ENCODE results near the gene SCN9A. TPM values are rescaled to one million over a fixed set of nuclear protein-coding genes. Genes with fewer than 3 reads are reported as not detected.

Gene SCN9A
- total RNA-seq, 1 donor from 2014 or later, result 7.8 TPM

- no peak overlapping the region for H3K27ac Mint-ChIP-seq (ENCODE audit: unreplicated experiment)
- Histone ChIP-seq H3K4me2 (ENCODE audit: low read length) (no peak overlapping the region), H3K27ac (ENCODE audit: low read depth, low read length) (no peak overlapping the region), H3K4me1 (ENCODE audit: insufficient read depth, low read length) (no peaks in the 10 kb centered on the region), H3K79me2 (ENCODE audit: insufficient read depth, low read length) (no peaks in the 10 kb centered on the region), H3K36me3 (ENCODE audit: insufficient read depth, low read length) (no peaks in the 10 kb centered on the region), H3K4me3 (ENCODE audit: insufficient read depth, low read depth, low read length) (no peak overlapping the region), H3K9me3 (ENCODE audit: insufficient read depth, low read depth, low read length) (no peaks in the 10 kb centered on the region), H3K9ac (ENCODE audit: low read length) (no peak overlapping the region), H3K27me3 (ENCODE audit: insufficient read depth, low read length) (no peaks in the 10 kb centered on the region), H2AFZ (ENCODE audit: low read depth, low read length) (no peak overlapping the region), H4K20me1 (ENCODE audit: insufficient read depth, low read length) (no peaks in the 10 kb centered on the region)
- no peak overlapping the region for H3K4me3 Mint-ChIP-seq (ENCODE audit: unreplicated experiment)
- TF ChIP-seq EZH2 (IDR thresholded peaks at IDR 0.05; ENCODE audit: insufficient read depth, low read length), result no peak
- no peak for TF ChIP-seq CTCF (IDR thresholded peaks at IDR 0.05; ENCODE audit: insufficient read depth, low read depth, low read length)
- no peaks in the 10 kb centered on the region for H3K4me1 Mint-ChIP-seq (ENCODE audit: low read depth, unreplicated experiment)
- H3K9me3 Mint-ChIP-seq (ENCODE audit: unreplicated experiment), result no peaks in the 10 kb centered on the region
- FAIRE-seq (no peak), DNase-seq (ENCODE audit: low read depth) (no peak)
- no peaks in the 10 kb centered on the region for H3K27me3 Mint-ChIP-seq (ENCODE audit: low read depth, unreplicated experiment)
- no peaks in the 10 kb centered on the region for H3K36me3 Mint-ChIP-seq (ENCODE audit: low read depth, unreplicated experiment)
Observed at GRCh38 chr2:166256896-166257295, 118.8 kb downstream of the SCN9A start.

GRCh38 chr2:166249318-166249717 lies 126.4 kb downstream of the SCN9A start:
- Histone ChIP-seq H3K36me3 (ENCODE audit: insufficient read depth, low read length) (no peaks in the 10 kb centered on the region), H3K79me2 (ENCODE audit: insufficient read depth, low read length) (no peaks in the 10 kb centered on the region), H4K20me1 (ENCODE audit: insufficient read depth, low read length) (no peaks in the 10 kb centered on the region), H3K9me3 (ENCODE audit: insufficient read depth, low read depth, low read length) (no peaks in the 10 kb centered on the region), H3K27ac (ENCODE audit: low read depth, low read length) (no peak overlapping the region), H3K9ac (ENCODE audit: low read length) (no peak overlapping the region), H3K4me1 (ENCODE audit: insufficient read depth, low read length) (no peaks in the 10 kb centered on the region), H3K4me3 (ENCODE audit: insufficient read depth, low read depth, low read length) (no peak overlapping the region), H3K4me2 (ENCODE audit: low read length) (no peak overlapping the region), H3K27me3 (ENCODE audit: insufficient read depth, low read length) (no peaks in the 10 kb centered on the region), H2AFZ (ENCODE audit: low read depth, low read length) (no peak overlapping the region)
- Mint-ChIP-seq H3K9me3 (ENCODE audit: unreplicated experiment) (no peaks in the 10 kb centered on the region), H3K36me3 (ENCODE audit: low read depth, unreplicated experiment) (no peaks in the 10 kb centered on the region), H3K27me3 (ENCODE audit: low read depth, unreplicated experiment) (no peaks in the 10 kb centered on the region), H3K4me3 (ENCODE audit: unreplicated experiment) (no peak overlapping the region), H3K27ac (ENCODE audit: unreplicated experiment) (no peak overlapping the region), H3K4me1 (ENCODE audit: low read depth, unreplicated experiment) (no peaks in the 10 kb centered on the region)
- FAIRE-seq, result no peak
- no peak for TF ChIP-seq CTCF (IDR thresholded peaks at IDR 0.05; ENCODE audit: insufficient read depth, low read depth, low read length)
- TF ChIP-seq EZH2 (IDR thresholded peaks at IDR 0.05; ENCODE audit: insufficient read depth, low read length), result no peak
- DNase-seq (ENCODE audit: low read depth), result no peak

GRCh38 chr2:166246901-166247300 lies 128.8 kb downstream of the SCN9A start:
- Histone ChIP-seq H3K36me3 (ENCODE audit: insufficient read depth, low read length) (no peaks in the 10 kb centered on the region), H3K9ac (ENCODE audit: low read length) (no peak overlapping the region), H3K4me3 (ENCODE audit: insufficient read depth, low read depth, low read length) (no peak overlapping the region), H4K20me1 (ENCODE audit: insufficient read depth, low read length) (no peaks in the 10 kb centered on the region), H3K27ac (ENCODE audit: low read depth, low read length) (no peak overlapping the region), H3K9me3 (ENCODE audit: insufficient read depth, low read depth, low read length) (no peaks in the 10 kb centered on the region), H3K27me3 (ENCODE audit: insufficient read depth, low read length) (no peaks in the 10 kb centered on the region), H3K79me2 (ENCODE audit: insufficient read depth, low read length) (no peaks in the 10 kb centered on the region), H3K4me2 (ENCODE audit: low read length) (no peak overlapping the region), H3K4me1 (ENCODE audit: insufficient read depth, low read length) (no peaks in the 10 kb centered on the region), H2AFZ (ENCODE audit: low read depth, low read length) (no peak overlapping the region)
- H3K36me3 Mint-ChIP-seq (ENCODE audit: low read depth, unreplicated experiment), result no peaks in the 10 kb centered on the region
- no peaks in the 10 kb centered on the region for H3K27me3 Mint-ChIP-seq (ENCODE audit: low read depth, unreplicated experiment)
- TF ChIP-seq CTCF (IDR thresholded peaks at IDR 0.05; ENCODE audit: insufficient read depth, low read depth, low read length), result no peak
- no peak for TF ChIP-seq EZH2 (IDR thresholded peaks at IDR 0.05; ENCODE audit: insufficient read depth, low read length)
- H3K27ac Mint-ChIP-seq (ENCODE audit: unreplicated experiment), result no peak overlapping the region
- H3K9me3 Mint-ChIP-seq (ENCODE audit: unreplicated experiment), result no peaks in the 10 kb centered on the region
- no peak for DNase-seq (ENCODE audit: low read depth)
- FAIRE-seq, result no peak
- no peaks in the 10 kb centered on the region for H3K4me1 Mint-ChIP-seq (ENCODE audit: low read depth, unreplicated experiment)
- H3K4me3 Mint-ChIP-seq (ENCODE audit: unreplicated experiment), result no peak overlapping the region
